ENCODE results near the gene PCNP.
"Not testable (repeated sequence)": the region's sequence is repeated elsewhere in the genome, so short reads cannot be mapped to it uniquely, and the experiment has no call there.

PCNP gene

GRCh38 chr3:101561630-101562328 lies 12.2 kb upstream of the PCNP start, which contains the start of gene TRMT10C:
TSS of gene TRMT10C (plus strand) at chr3:101561868. CDS start at chr3:101564782, 2,914 bp downstream.
- in situ Hi-C loops (cut with MboI; ENCODE audit: low sequenced_read_pairs): no loop called here

GRCh38 chr3:101567528-101568317 lies 6.3 kb upstream of the PCNP start:
- in situ Hi-C loops (cut with MboI; ENCODE audit: low sequenced_read_pairs): no loop called here

- in situ Hi-C loops (cut with MboI; ENCODE audit: low sequenced_read_pairs): loop anchor here (10.0 kb wide), 1 partner anchor 104 kb away; the partner anchor contains the start of gene ZBTB11
These were observed 2.7 kb upstream of the PCNP start for GRCh38 chr3:101571028-101571895.

GRCh38 chr3:101574388-101575112 lies 570 bp downstream of the PCNP start:
- in situ Hi-C loops (cut with MboI; ENCODE audit: low sequenced_read_pairs): loop anchor here (10.0 kb wide), 1 partner anchor 100 kb away; the partner anchor contains the start of gene ZBTB11

GRCh38 chr3:101577286-101577685 lies 3.3 kb downstream of the PCNP start:
- in situ Hi-C loops (cut with MboI; ENCODE audit: low sequenced_read_pairs): loop anchor here (10.0 kb wide), 1 partner anchor 98 kb away; the partner anchor contains the start of gene ZBTB11

GRCh38 chr3:101588616-101589015 lies 14.6 kb downstream of the PCNP start:
- in situ Hi-C loops (cut with MboI; ENCODE audit: low sequenced_read_pairs): no loop called here

- in situ Hi-C loops (cut with MboI; ENCODE audit: low sequenced_read_pairs): no loop called here
These were observed 17.1 kb downstream of the PCNP start for GRCh38 chr3:101591071-101591470.

- in situ Hi-C loops (cut with MboI; ENCODE audit: low sequenced_read_pairs): no loop called here
These were observed 28.8 kb downstream of the PCNP start for GRCh38 chr3:101602731-101603130.

GRCh38 chr3:101603184-101603583 lies 29.2 kb downstream of the PCNP start:
- in situ Hi-C loops (cut with MboI; ENCODE audit: low sequenced_read_pairs): no loop called here

GRCh38 chr3:101605398-101605797 lies 31.4 kb downstream of the PCNP start:
- in situ Hi-C loops (cut with MboI; ENCODE audit: low sequenced_read_pairs): not testable (repeated sequence)

GRCh38 chr3:101611023-101611422 lies 37.0 kb downstream of the PCNP start:
- in situ Hi-C loops (cut with MboI; ENCODE audit: low sequenced_read_pairs): no loop called here

GRCh38 chr3:101613014-101613413 lies 39.0 kb downstream of the PCNP start:
- in situ Hi-C loops (cut with MboI; ENCODE audit: low sequenced_read_pairs): not testable (repeated sequence)

GRCh38 chr3:101615525-101615924 lies 41.5 kb downstream of the PCNP start:
- in situ Hi-C loops (cut with MboI; ENCODE audit: low sequenced_read_pairs): no loop called here

- in situ Hi-C loops (cut with MboI; ENCODE audit: low sequenced_read_pairs): no loop called here
These were observed 43.5 kb downstream of the PCNP start for GRCh38 chr3:101617478-101617877.

GRCh38 chr3:101618726-101619125 lies 44.7 kb downstream of the PCNP start:
- in situ Hi-C loops (cut with MboI; ENCODE audit: low sequenced_read_pairs): no loop called here

- in situ Hi-C loops (cut with MboI; ENCODE audit: low sequenced_read_pairs): no loop called here
These were observed 45.8 kb downstream of the PCNP start for GRCh38 chr3:101619734-101620133.

GRCh38 chr3:101623656-101624055 lies 49.7 kb downstream of the PCNP start:
- in situ Hi-C loops (cut with MboI; ENCODE audit: low sequenced_read_pairs): no loop called here

- in situ Hi-C loops (cut with MboI; ENCODE audit: low sequenced_read_pairs): no loop called here
These were observed 50.9 kb downstream of the PCNP start for GRCh38 chr3:101624857-101625256.

GRCh38 chr3:101625879-101626278 lies 51.9 kb downstream of the PCNP start:
- in situ Hi-C loops (cut with MboI; ENCODE audit: low sequenced_read_pairs): no loop called here

GRCh38 chr3:101629219-101629618 lies 55.2 kb downstream of the PCNP start:
- in situ Hi-C loops (cut with MboI; ENCODE audit: low sequenced_read_pairs): no loop called here

Measured in HL-60/S4 treated with phorbol 12-myristate 13-acetate at 8.2 ng/mL for 4 days and 3 days (cell line).